ENCODE measurements around the gene TCP11L2. TPM values are rescaled to one million over a fixed set of nuclear protein-coding genes. Genes with fewer than 3 reads are reported as not detected.

Gene TCP11L2
- total and polyA plus RNA-seq, 2 of the 13 experiments (the other 11 are each of a cell fraction or from before 2014, with no cell fraction given): 4.6 to 24.1 TPM

- TF ChIP-seq HNF1A (IDR thresholded peaks at IDR 0.05; ENCODE audit: low read depth) (0 out of 2 replicates have a peak, but pooled peaks have one; percentile 20), HNF1A (CRISPR knock-in tag; IDR thresholded peaks at IDR 0.05; ENCODE audit: borderline replicate concordance) (peak; percentile 55; the same call in 1 of the 2 replicates), PRPF4 (IDR thresholded peaks at IDR 0.05; ENCODE audit: low read depth, low read length, poor library complexity, severe bottlenecking) (peak; percentile 25), PAXIP1 (CRISPR knock-in tag; conservative IDR thresholded peaks at IDR 0.05) (peak; percentile 77), ARNT2 (CRISPR knock-in tag; IDR thresholded peaks at IDR 0.05; ENCODE audit: low read depth) (no peak), CREB1 (IDR thresholded peaks at IDR 0.05) (0 out of 2 replicates have a peak, but pooled peaks have one; percentile 35), CREB1 (CRISPR knock-in tag; IDR thresholded peaks at IDR 0.05) (peak; percentile 59), NCOA2 (CRISPR knock-in tag; IDR thresholded peaks at IDR 0.05) (peak; percentile 79), NFIC (IDR thresholded peaks at IDR 0.05; ENCODE audit: low read length) (0 out of 2 replicates have a peak, but pooled peaks have one; percentile 56), MNT (IDR thresholded peaks at IDR 0.05) (no peak), ZBTB10 (CRISPR knock-in tag; IDR thresholded peaks at IDR 0.05; ENCODE audit: borderline replicate concordance) (no peak), HMG20B (CRISPR knock-in tag; conservative IDR thresholded peaks at IDR 0.05) (peak; percentile 43; the same call in 1 of the 2 replicates), CSRNP2 (CRISPR knock-in tag; conservative IDR thresholded peaks at IDR 0.05; ENCODE audit: low read depth) (no peak), NR2C2 (CRISPR knock-in tag; IDR thresholded peaks at IDR 0.05; ENCODE audit: borderline replicate concordance) (peak; percentile 30; the same call in 1 of the 2 replicates)
Measured at GRCh38 chr12:106288494-106289195, 13.9 kb upstream of the TCP11L2 start (continued).
